ENCODE measurements around the gene IP6K2. TPM values are rescaled to one million over a fixed set of nuclear protein-coding genes. Genes with fewer than 3 reads are reported as not detected.

The IP6K2 gene
- total and polyA plus RNA-seq, 10 of the 15 experiments (the other 5 are each of a cell fraction or from before 2014, with no cell fraction given) = 25.8 to 95.9 (median 69.0) TPM

GRCh38 chr3:48685603-48686511, 31.2 kb downstream of the IP6K2 start, which contains the start of gene NCKIPSD (continued):
- TF ChIP-seq ATF3 (IDR thresholded peaks at IDR 0.05; ENCODE audit: borderline replicate concordance, extremely low read depth, low read depth, low read length) = no peak
- TF ChIP-seq SRF (IDR thresholded peaks at IDR 0.05; ENCODE audit: low read depth in 2 of 2, low read length in 2 of 2) = 0 out of 4 replicates have a peak, but pooled peaks of 1 of the 2 experiments have one; percentile 9
- peak; percentile 81 for TF ChIP-seq IKZF1 (conservative IDR thresholded peaks at IDR 0.05)
- 0 out of 2 replicates have a peak, but pooled peaks have one; percentile 15 for TF ChIP-seq MTA2 (IDR thresholded peaks at IDR 0.05; ENCODE audit: low read depth)
- TF ChIP-seq WRNIP1 (IDR thresholded peaks at IDR 0.05; ENCODE audit: borderline replicate concordance, low read depth, low read length) = no peak
- TF ChIP-seq HDGF (IDR thresholded peaks at IDR 0.05) = no peak
- no peak for TF ChIP-seq TCF7 (IDR thresholded peaks at IDR 0.05; ENCODE audit: borderline replicate concordance)
- TF ChIP-seq IRF4 (IDR thresholded peaks at IDR 0.05; ENCODE audit: low read depth, low read length) = no peak
- TF ChIP-seq EP300 (IDR thresholded peaks at IDR 0.05; ENCODE audit: borderline replicate concordance in 1 of 2, control insufficient read depth in 1 of 2, low read depth in 2 of 2, low read length in 2 of 2) = 0 out of 4 replicates have a peak, but pooled peaks of 1 of the 2 experiments have one; percentile 11
- no peak for TF ChIP-seq HSF1 (IDR thresholded peaks at IDR 0.05; ENCODE audit: low read depth, low read length)
- peak; percentile 68 to 93 (median 84) for TF ChIP-seq CTCF (IDR thresholded peaks at IDR 0.05 in 2 of 3, conservative IDR thresholded peaks at IDR 0.05 in 1 of 3; ENCODE audit: control insufficient read depth in 2 of 3, extremely low read depth in 1 of 3, insufficient read depth in 1 of 3, low read depth in 3 of 3, low read length in 3 of 3)
- TF ChIP-seq SMARCA5 (IDR thresholded peaks at IDR 0.05) = peak; percentile 98
- TF ChIP-seq SMC3 (IDR thresholded peaks at IDR 0.05; ENCODE audit: borderline replicate concordance, low read length) = peak; percentile 39; the same call in 1 of the 2 replicates
- TF ChIP-seq CBX5 (IDR thresholded peaks at IDR 0.05; ENCODE audit: low read depth) = 0 out of 2 replicates have a peak, but pooled peaks have one; percentile 11
- peak; percentile 76; the same call in 1 of the 2 replicates for TF ChIP-seq PAX5 (IDR thresholded peaks at IDR 0.05; ENCODE audit: borderline replicate concordance, low read depth, low read length)
- no peak; the same call in 1 of the 2 replicates for TF ChIP-seq MTA3 (IDR thresholded peaks at IDR 0.05; ENCODE audit: borderline replicate concordance, low read length)
- TF ChIP-seq GATAD2B (conservative IDR thresholded peaks at IDR 0.05; ENCODE audit: low read depth) = peak; percentile 97
- TF ChIP-seq JUND (IDR thresholded peaks at IDR 0.05; ENCODE audit: low read depth, low read length) = no peak
- peak; percentile 76; the same call in 1 of the 2 replicates for TF ChIP-seq ZNF207 (IDR thresholded peaks at IDR 0.05; ENCODE audit: borderline replicate concordance)
- no peak for TF ChIP-seq BMI1 (IDR thresholded peaks at IDR 0.05; ENCODE audit: borderline replicate concordance)
- TF ChIP-seq BHLHE40 (IDR thresholded peaks at IDR 0.05; ENCODE audit: borderline replicate concordance in 1 of 2, low read depth in 2 of 2, low read length in 1 of 2) = peak in 1 of 2 experiments; percentile 80; a peak in 2 of 4 replicates
- no peak for TF ChIP-seq BCLAF1 (IDR thresholded peaks at IDR 0.05)

Measured in GM12878 (cell line).